Measurements from ENCODE around the gene TTK. TPM values are rescaled to one million over a fixed set of nuclear protein-coding genes. Genes with fewer than 3 reads are reported as not detected.

TTK gene
- total RNA-seq, 1 experiment from 2014 or later: 35.5 TPM

DNA sequence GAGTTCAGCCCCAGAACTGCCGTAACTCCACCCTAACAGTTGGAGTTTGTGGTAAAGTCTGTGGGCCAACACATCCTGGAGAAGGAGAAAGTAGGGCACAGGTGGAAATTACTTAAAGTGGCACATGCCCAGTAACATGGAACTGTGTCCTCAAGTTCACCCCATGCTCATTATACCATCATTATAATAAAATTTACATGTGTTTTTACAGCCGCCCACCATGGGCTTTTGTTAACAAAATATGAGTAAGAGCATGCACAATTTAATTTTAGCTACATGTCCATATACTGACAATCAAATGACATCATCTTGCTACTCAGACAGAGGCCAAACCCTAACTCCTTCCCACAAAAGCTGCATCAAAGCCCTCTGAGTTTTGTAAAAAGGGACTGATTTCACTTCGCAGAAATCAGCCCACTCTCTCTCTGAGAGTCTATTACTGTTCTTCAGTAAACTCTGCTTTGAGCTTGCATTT lies 39.8 kb upstream of the TTK start:
- Histone ChIP-seq H3K4me3 (ENCODE audit: low read depth in 2 of 2, low read length in 2 of 2) (no peak overlapping the region), H3K9me3 (ENCODE audit: control insufficient read depth, insufficient read depth, low read depth, low read length) (no peaks in the 10 kb centered on the region), H3K27ac (ENCODE audit: low read length) (no peak overlapping the region), H3K36me3 (ENCODE audit: control insufficient read depth, insufficient read depth, low read length) (no peaks in the 10 kb centered on the region), H3K4me1 (ENCODE audit: control insufficient read depth, insufficient read depth, low read length) (no peaks in the 10 kb centered on the region), H3K27me3 (ENCODE audit: control insufficient read depth, insufficient read depth, low read length) (peaks cover 5% of the 10 kb centered on the region; the same call in 1 of the 2 replicates)
- no peak for TF ChIP-seq REST (IDR thresholded peaks at IDR 0.05; ENCODE audit: insufficient read depth in 1 of 2, low read depth in 2 of 2, low read length in 1 of 2)
- TF ChIP-seq SIN3A (IDR thresholded peaks at IDR 0.05; ENCODE audit: borderline replicate concordance, insufficient read depth, low read depth, low read length): no peak
- TF ChIP-seq, protein P1, sequence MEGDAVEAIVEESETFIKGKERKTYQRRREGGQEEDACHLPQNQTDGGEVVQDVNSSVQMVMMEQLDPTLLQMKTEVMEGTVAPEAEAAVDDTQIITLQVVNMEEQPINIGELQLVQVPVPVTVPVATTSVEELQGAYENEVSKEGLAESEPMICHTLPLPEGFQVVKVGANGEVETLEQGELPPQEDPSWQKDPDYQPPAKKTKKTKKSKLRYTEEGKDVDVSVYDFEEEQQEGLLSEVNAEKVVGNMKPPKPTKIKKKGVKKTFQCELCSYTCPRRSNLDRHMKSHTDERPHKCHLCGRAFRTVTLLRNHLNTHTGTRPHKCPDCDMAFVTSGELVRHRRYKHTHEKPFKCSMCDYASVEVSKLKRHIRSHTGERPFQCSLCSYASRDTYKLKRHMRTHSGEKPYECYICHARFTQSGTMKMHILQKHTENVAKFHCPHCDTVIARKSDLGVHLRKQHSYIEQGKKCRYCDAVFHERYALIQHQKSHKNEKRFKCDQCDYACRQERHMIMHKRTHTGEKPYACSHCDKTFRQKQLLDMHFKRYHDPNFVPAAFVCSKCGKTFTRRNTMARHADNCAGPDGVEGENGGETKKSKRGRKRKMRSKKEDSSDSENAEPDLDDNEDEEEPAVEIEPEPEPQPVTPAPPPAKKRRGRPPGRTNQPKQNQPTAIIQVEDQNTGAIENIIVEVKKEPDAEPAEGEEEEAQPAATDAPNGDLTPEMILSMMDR (IDR thresholded peaks at IDR 0.05): no peak
- no peak for TF ChIP-seq TCF7L2 (IDR thresholded peaks at IDR 0.05; ENCODE audit: low read depth, low read length)
- no peak for TF ChIP-seq POLR2AphosphoS5 (IDR thresholded peaks at IDR 0.05; ENCODE audit: low read depth, low read length)
- BruUV-seq (replicated peaks): no TSS peak
- in situ Hi-C loops (cut with HindIII; ENCODE audit: low pct_unique_long_range_greater_than_20kb, low sequenced_read_pairs) (no loop called here), intact Hi-C loops (cut with micrococcal nuclease; ENCODE audit: unreplicated experiment) (no loop called here)
- ChIA-PET CTCF (no interaction called here), POLR2A (interaction anchor here (0.6 kb wide), 1 partner anchor 429 kb away, joined by 3 read pairs; no protein-coding TSS in a partner anchor)
- DNase-seq (ENCODE audit: low read depth, low spot score) (no peak), ATAC-seq (no peak)

DNA sequence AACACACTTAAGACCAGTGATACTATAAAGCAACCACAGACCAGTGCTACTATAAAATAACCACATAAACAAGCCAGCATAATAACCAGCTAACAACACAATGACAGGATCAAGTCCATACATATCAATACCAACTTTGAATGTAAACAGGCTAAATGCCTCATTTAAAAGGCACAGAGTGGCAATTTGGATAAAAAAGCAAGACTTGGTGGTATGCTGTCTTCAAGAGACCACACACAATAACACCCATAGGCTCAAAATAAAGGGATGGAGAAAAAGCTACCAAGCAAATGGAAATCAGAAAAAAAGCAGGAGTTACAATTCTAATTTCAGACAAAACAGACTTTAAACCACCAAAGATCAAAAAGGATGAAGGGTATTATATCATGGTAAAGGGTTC lies 37.3 kb upstream of the TTK start:
- Histone ChIP-seq H3K36me3 (ENCODE audit: control insufficient read depth, insufficient read depth, low read length) (no peaks in the 10 kb centered on the region), H3K9me3 (ENCODE audit: control insufficient read depth, insufficient read depth, low read depth, low read length) (no peaks in the 10 kb centered on the region), H3K27ac (ENCODE audit: low read length) (no peak overlapping the region), H3K27me3 (ENCODE audit: control insufficient read depth, insufficient read depth, low read length) (no peaks in the 10 kb centered on the region), H3K4me1 (ENCODE audit: control insufficient read depth, insufficient read depth, low read length) (no peaks in the 10 kb centered on the region), H3K4me3 (ENCODE audit: low read depth in 2 of 2, low read length in 2 of 2) (no peak overlapping the region)
- ATAC-seq (no peak), DNase-seq (ENCODE audit: low read depth, low spot score) (no peak)
- POLR2A ChIA-PET: no interaction called here
- TF ChIP-seq POLR2AphosphoS5 (IDR thresholded peaks at IDR 0.05; ENCODE audit: low read depth, low read length) (no peak), REST (IDR thresholded peaks at IDR 0.05; ENCODE audit: insufficient read depth in 1 of 2, low read depth in 2 of 2, low read length in 1 of 2) (no peak), SIN3A (IDR thresholded peaks at IDR 0.05; ENCODE audit: borderline replicate concordance, insufficient read depth, low read depth, low read length) (no peak), TCF7L2 (IDR thresholded peaks at IDR 0.05; ENCODE audit: low read depth, low read length) (no peak)
- TF ChIP-seq, protein P1 (IDR thresholded peaks at IDR 0.05): no peak
- in situ Hi-C loops (cut with HindIII; ENCODE audit: low pct_unique_long_range_greater_than_20kb, low sequenced_read_pairs) (no loop called here), intact Hi-C loops (cut with micrococcal nuclease; ENCODE audit: unreplicated experiment) (no loop called here)
- CTCF ChIA-PET: no interaction called here
- BruUV-seq (replicated peaks): no TSS peak
